ENCODE data around the gene GRM2.

Gene GRM2

GRCh38 chr3:51680663-51681230 is 26.1 kb upstream of the GRM2 start:
- DNase-seq, result no peak

DNA sequence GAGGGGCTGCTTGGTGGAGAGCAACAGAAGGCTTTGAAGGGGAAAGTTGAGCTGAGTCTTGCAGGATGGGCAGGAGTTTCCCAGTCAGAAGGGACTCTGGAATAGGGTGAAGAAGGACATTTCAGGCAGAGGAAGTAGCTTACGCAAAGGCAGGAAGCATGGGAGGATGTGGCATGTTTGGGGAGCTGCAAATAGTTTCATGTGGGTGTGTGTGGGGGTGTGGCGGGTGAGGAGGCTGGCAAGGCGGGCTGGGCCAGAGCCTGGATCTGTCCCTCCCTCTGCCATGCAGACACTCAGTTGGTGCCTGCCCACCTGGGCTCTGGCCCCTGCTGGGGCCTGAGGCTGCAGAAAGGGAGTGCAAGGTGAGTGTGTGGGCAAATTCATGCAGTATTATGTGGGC is 25.4 kb upstream of the GRM2 start:
- DNase-seq, result no peak

DNA sequence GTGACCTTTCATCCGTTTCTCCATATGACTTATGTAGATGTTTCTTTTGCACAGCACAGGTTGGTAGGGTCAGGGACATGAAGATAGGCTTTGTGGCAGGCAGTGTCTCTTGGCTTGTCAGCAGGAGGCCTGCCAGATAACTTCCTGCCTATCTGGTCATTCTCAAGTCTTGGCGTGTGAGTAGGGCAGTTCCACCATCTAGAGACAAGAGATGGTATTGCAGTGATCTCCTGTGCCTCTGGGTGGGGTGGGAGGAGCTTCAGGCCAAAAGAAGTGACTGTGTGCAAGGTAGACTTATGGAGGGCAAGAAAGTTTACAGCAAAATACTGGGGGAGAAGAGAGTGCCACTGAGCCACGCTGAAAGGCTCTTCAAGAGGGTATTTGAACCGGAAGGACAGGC is 24.8 kb upstream of the GRM2 start:
- peak; percentile 20 to 75 for DNase-seq

GRCh38 chr3:51682526-51682925 is 24.3 kb upstream of the GRM2 start:
- DNase-seq, result no peak

- DNase-seq, result no peak
Observed at GRCh38 chr3:51683566-51683965, 23.3 kb upstream of the GRM2 start.

DNA sequence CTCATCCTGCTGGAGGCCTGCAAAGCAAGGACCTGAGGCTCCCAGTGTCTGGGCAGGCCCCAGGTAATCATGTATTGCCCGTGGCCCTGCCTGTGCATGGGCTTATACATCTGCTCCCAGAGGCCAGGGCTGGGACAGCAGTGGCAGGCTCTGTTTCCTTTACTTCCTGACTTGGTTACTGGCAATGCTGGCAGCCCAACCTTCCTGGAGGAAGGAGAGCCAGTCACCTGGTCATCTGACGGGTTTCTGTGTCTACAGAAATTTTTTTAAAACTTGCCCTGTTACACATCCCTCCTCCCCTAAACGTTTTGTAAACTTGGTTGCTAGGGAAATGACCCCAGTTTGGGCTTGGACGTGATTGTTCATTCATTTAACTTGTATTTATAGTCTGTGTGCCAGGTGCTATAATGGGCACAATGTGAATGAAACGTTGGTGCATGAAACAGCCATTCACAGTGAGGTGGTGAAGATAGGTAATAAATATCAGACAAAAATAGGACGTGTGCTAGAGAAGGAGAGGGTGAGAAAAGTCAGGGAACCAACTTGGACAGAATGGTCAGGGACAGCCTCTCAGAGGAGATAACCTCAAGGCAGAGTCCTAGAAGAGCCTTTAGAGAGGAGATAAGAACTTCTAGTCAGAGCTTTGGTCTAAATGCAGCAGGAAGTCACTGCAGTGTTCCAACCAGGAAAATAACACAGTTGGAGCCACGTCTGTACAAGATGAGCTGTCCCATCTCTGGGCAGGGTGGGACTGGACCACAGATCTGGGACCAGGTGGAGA is 21.7 kb upstream of the GRM2 start:
- DNase-seq, result no peak

DNA sequence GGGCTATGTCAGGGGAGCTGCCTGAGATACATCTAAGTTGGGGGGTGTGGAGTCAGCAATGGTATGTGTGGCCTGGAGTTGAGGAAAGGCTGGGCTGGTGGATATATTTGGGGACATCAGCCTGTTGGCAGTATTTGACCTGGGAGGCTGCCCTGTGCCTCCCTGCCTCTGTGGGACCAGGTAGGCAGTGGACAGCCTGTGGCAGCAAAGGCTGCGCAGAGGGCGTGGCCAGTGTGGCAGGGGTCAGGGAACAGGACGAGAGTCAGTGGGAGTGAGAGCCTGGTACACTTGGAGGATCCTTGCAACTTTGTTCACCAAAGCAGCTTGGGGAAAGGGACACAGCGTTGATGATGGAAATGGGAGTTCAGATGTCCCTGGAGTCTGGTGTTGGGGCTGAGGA is 20.8 kb upstream of the GRM2 start:
- DNase-seq, result no peak

GRCh38 chr3:51686512-51687215 is 20.2 kb upstream of the GRM2 start:
- DNase-seq, result no peak

DNA sequence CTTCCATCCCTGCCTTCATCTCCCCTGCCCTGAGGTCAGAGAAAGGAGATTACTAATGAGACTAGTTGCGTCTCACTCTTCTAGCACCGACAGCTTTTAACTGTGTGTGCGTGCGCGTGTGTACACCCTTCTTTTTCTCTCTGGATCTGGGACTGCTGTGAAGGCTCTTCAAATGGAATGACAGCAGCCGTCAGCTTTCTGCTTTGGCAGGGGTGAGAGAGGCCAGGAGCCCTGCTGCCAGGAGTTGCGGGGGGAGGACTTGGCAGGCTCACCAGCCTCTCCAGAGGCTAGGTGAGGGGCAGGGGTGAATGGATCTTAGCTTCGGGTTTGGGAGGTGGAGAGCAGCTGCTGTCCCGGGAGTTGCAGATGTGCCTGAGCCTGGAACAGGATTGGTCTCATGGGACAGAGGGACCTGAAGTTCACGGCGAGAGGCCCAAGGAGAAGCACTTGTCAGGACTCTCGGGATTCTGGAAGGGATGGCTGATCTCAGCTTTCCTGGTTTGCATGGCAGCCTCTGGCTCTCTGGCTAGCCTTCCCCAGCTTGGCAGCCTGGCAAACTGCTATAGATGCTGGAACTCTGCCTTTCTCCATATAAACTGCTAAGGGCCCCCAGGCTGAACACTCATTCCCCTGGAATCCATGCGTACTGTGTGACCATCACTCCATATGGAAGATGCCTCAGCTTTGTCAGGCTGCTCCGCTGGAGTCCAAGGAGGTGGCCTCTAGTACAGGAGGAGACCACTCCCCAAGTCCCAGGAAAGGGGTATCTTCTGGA is 19.2 kb upstream of the GRM2 start:
- no peak for DNase-seq

- no peak for DNase-seq
Observed at GRCh38 chr3:51688206-51688600, 18.7 kb upstream of the GRM2 start.

GRCh38 chr3:51691021-51691420 is 15.8 kb upstream of the GRM2 start:
- no peak for DNase-seq

DNA sequence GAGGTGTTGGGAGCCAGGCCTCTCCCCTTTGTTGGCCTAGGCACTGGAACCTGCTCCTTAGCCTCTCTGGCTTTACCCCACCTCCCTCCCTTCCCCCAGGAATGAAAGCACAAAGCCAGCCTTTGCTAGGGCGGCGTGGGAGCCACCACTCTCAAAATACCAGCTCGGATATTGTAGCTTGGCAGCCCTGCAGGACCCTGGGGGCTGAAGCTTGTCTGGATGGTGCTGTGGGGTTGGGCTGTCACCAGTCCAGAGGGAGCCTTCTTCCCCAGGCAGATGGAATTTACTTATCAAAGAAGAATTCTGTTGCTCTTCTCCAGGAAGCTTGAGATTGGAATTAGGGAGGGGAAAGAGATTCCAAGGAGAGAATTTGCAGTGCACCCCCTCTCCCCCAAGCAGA is 14.9 kb upstream of the GRM2 start:
- no peak for DNase-seq

DNA sequence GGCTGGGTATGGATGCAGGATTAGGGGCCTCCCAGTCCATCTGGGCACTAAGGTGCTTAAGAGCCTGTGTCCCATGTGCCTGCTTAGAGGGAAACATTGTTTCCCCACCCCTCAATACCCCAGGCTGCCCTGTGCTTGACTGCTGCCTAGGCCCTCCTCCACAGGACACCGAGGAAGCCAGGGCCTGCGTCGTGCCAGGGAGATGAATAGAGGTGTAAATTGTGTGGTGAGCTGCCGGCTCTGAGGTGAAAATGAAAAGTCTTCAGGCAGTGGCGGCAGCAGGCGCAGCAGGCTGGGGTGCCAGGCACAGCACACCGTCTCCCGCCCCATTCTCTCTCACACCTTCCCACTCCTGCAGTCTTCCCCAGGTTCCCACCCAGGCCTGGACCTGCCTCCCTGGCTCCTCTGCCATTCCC is 13.9 kb upstream of the GRM2 start:
- no peak for DNase-seq

DNA sequence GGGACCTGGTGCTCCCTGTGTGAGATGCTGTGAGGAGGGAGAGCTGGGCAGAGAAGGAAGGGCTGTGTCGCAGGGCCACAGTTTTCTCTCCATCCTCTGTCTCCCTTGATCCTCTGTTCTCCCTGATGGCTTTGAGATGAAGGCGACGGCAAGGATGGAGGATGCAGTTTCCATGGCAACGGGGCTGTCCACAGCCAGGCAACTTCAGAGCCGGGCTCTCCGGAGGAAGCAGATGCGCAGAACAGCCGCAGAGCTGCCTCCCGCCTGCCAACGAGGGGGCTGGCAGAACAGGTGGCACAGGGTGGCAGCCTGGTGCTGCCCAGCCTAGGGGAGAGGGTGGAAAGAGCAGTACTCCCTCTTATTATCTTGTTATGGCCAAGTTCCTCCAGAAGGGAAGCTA is 9.9 kb upstream of the GRM2 start:
- no peak for DNase-seq

- no peak for DNase-seq
Observed at GRCh38 chr3:51698209-51698608, 8.7 kb upstream of the GRM2 start.

GRCh38 chr3:51700403-51700802 is 6.5 kb upstream of the GRM2 start:
- no peak for DNase-seq

DNA sequence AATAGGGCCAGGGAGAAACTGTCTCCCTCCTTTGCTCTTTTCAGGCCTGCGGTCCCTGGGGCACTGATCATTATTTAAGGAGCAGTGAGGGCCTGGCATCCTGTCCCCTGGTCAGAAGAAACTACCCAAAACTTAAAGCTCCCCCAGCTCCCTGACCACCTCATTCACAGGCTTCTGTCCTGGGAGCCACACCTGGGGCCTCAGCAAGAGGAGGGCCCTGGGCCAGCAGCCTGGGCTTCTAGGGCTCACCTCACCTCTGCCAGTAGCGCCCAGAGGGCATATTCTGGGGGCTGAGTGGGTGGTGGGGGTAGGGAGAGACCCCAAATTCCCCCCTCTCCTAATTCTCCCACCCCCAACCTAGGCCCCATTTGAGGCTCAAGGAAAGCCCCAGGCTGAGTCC is 4.7 kb upstream of the GRM2 start:
- DNase-seq, result no peak

DNA sequence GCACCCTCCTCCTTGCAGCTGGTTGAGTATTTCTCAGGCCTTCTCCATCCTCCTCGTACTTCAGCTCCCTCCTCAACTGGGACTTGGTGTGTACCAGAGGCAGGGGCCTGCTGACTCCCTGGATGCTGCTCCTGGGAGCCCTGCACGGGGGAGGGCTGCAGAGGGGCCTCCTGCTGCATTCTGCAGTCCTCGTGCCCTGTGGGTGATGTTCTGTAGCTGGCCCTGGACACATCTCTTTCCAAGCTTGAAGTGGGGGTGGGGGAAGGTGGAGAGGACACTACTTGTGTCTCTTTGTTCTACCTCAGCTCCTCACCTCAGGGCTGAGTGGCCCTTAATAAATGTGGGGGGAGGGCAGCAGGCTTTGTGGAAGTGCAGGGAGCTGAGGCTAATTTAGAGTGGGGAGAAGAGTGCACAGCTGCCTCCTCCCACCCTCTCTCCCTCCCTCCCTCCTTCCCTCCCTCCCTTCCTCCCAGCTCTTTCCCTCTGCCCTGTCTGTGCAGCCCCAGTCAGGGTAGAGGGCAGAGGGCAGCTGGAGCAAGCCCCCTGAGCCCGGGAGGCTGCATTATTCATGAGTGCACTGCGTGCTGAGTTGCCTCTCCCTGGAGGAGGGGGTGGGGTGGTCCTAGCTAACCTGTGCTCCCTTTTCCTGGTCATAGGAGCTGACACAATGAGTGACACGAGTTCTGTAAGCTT is 3.7 kb upstream of the GRM2 start:
- no peak for DNase-seq

DNA sequence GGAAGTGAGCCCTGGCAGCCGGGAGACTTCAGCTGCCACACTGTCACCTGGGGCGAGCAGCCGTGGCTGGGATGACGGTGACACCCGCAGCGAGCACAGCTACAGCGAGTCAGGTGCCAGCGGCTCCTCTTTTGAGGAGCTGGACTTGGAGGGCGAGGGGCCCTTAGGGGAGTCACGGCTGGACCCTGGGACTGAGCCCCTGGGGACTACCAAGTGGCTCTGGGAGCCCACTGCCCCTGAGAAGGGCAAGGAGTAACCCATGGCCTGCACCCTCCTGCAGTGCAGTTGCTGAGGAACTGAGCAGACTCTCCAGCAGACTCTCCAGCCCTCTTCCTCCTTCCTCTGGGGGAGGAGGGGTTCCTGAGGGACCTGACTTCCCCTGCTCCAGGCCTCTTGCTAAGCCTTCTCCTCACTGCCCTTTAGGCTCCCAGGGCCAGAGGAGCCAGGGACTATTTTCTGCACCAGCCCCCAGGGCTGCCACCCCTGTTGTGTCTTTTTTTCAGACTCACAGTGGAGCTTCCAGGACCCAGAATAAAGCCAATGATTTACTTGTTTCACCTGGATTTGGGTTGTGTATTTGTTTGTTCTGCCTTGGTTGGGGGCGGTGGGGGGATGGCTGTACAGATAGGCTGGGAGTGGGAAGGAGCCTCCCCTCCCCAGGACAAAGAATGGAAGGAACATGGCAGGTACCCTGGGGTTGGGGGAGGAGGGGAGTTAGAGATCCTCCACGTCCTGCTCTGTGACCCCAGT is 2.9 kb upstream of the GRM2 start:
- no peak for DNase-seq

GRCh38 chr3:51704511-51704950 is 2.3 kb upstream of the GRM2 start:
- no peak for DNase-seq

- DNase-seq, result no peak
Observed at GRCh38 chr3:51705276-51706020, 1.4 kb upstream of the GRM2 start.

Data from NCI-H526 (cell line).